Thyroid gland (tissue), 4 donors: ENCODE results near the gene SYTL3. TPM values are rescaled to one million over a fixed set of nuclear protein-coding genes. Genes with fewer than 3 reads are reported as not detected.

ENCODE experiments used
- DNase-seq, 2 donors: peaks; one replicate each; pipeline ENCODE4 v3.0.0-alpha.2; 2019
- H3K27ac ChIP-seq, 3 donors: fragments of 200-600 bp; sonication (generic); 1 replicate in 2 of 3; 2 replicates in 1 of 3; pipeline ENCODE4 v1.5.1; 2016 to 2019; ENCODE audit warnings: mild to moderate bottlenecking in 1 of 3, moderate library complexity in 1 of 3
- H3K27me3 ChIP-seq: fragments of 200-600 bp; sonication (generic); one replicate; pipeline ENCODE4 v1.5.1; 2019
- H3K36me3 ChIP-seq, 2 donors: fragments of 200-600 bp; sonication (generic); one replicate each; pipeline ENCODE4 v1.5.1; 2016 to 2019
- H3K4me1 ChIP-seq, 2 donors: fragments of 200-600 bp; sonication (generic); one replicate each; pipeline ENCODE4 v1.5.1; 2017 to 2019
- H3K4me3 ChIP-seq, 3 donors: fragments of 200-600 bp; sonication (generic); replicated peaks in 1 of 3; 1 replicate in 2 of 3; 2 replicates in 1 of 3; pipeline ENCODE4 v1.5.1; 2016; ENCODE audit warnings: mild to moderate bottlenecking in 1 of 3
- H3K9me3 ChIP-seq: fragments of 200-600 bp; sonication (generic); one replicate; pipeline ENCODE4 v1.5.1; 2017
- CTCF ChIP-seq, 6 experiments: fragments of 200-600 bp in 3 of 6; fragments of 450-650 bp in 3 of 6; sonication (generic) in 3 of 6; IDR thresholded peaks; one replicate each; pipeline ENCODE4 v1.5.1; 2016 to 2019; ENCODE audit warnings: antibody characterized with exemption in 6 of 6, mild to moderate bottlenecking in 2 of 6, inconsistent platforms in 1 of 6, moderate library complexity in 1 of 6
- POLR2A ChIP-seq, 2 donors: fragments of 450-650 bp; IDR thresholded peaks; one replicate each; pipeline ENCODE4 v1.6.1; 2017; ENCODE audit warnings: antibody characterized with exemption in 2 of 2, mild to moderate bottlenecking in 2 of 2, moderate library complexity in 1 of 2
- WGBS, 2 donors: methylation state at CpG; one replicate each; pipeline ENCODE4 v1.1.5; 2017; 5-methylcytosine and 5-hydroxymethylcytosine counted together
- intact Hi-C: fragments of 100-400 bp; cut with DNase I; formaldehyde crosslinking; loops from one replicate; pipeline ENCODE4 v1.15.1; 2023
- total RNA-seq, 4 donors: library from RNA; depleted of rRNA; stranded (reverse); fragments of >200 nt; gene quantifications; one replicate each; pipeline ENCODE4 v1.2.3, GENCODE V29; 2016

SYTL3 gene
- total RNA-seq, 4 donors from 2014 or later, result 16.9 to 33.0 (median 24.4) TPM

GRCh38 chr6:158606935-158607334 lies 42.9 kb upstream of the SYTL3 start:
- Histone ChIP-seq H3K27me3 (no peaks in the 10 kb centered on the region), H3K4me1 (peaks cover 0 to 10% of the 10 kb centered on the region in 2 donors), H3K27ac (no peak overlapping the region), H3K4me3 (no peak overlapping the region), H3K9me3 (no peaks in the 10 kb centered on the region), H3K36me3 (peaks cover 0 to 12% of the 10 kb centered on the region in 2 donors)
- TF ChIP-seq CTCF (IDR thresholded peaks at IDR 0.05), result no peak
- no peak for DNase-seq
- intact Hi-C loops, result loop anchor here (5.0 kb wide), 1 partner anchor 385 kb away; no protein-coding TSS in a partner anchor
- 95 to 99% methylated on average over 7 of the region's 7 CpGs for WGBS, 2 donors

GRCh38 chr6:158607411-158608170 lies 42.3 kb upstream of the SYTL3 start:
- TF ChIP-seq POLR2A (IDR thresholded peaks at IDR 0.05) (no peak), CTCF (IDR thresholded peaks at IDR 0.05) (no peak)

GRCh38 chr6:158608221-158608620 lies 41.6 kb upstream of the SYTL3 start:
- intact Hi-C loops, result loop anchor here (5.0 kb wide), 1 partner anchor 386 kb away; no protein-coding TSS in a partner anchor

More at GRCh38 chr6:158607411-158608170, 42.3 kb upstream of the SYTL3 start:
- 90 to 95% methylated on average over 11 to 14 of the region's 14 CpGs for WGBS, 2 donors
- intact Hi-C loops, result loop anchor here (5.0 kb wide), 1 partner anchor 385 kb away; no protein-coding TSS in a partner anchor
- Histone ChIP-seq H3K36me3 (peaks cover 0 to 12% of the 10 kb centered on the region in 2 donors), H3K4me3 (no peak overlapping the region), H3K27me3 (no peaks in the 10 kb centered on the region), H3K4me1 (peaks cover 0 to 17% of the 10 kb centered on the region in 2 donors), H3K9me3 (no peaks in the 10 kb centered on the region), H3K27ac (no peak overlapping the region)
- no peak for DNase-seq

GRCh38 chr6:158609455-158610155 lies 40.2 kb upstream of the SYTL3 start:
- Histone ChIP-seq H3K27ac (no peak overlapping the region), H3K4me3 (no peak overlapping the region), H3K27me3 (no peaks in the 10 kb centered on the region), H3K36me3 (peaks cover 0 to 12% of the 10 kb centered on the region in 2 donors), H3K4me1 (peaks cover 0 to 22% of the 10 kb centered on the region in 2 donors), H3K9me3 (no peaks in the 10 kb centered on the region)
- 91 to 93% methylated on average over 13 of the region's 13 CpGs for WGBS, 2 donors
- intact Hi-C loops, result loop anchor here (5.0 kb wide), 1 partner anchor 387 kb away; no protein-coding TSS in a partner anchor
- no peak for DNase-seq
- no peak for TF ChIP-seq POLR2A (IDR thresholded peaks at IDR 0.05)
- TF ChIP-seq CTCF (IDR thresholded peaks at IDR 0.05), result no peak

More at GRCh38 chr6:158608221-158608620, 41.6 kb upstream of the SYTL3 start:
- DNase-seq, result no peak
- peaks cover 0 to 12% of the 10 kb centered on the region in 2 donors for H3K36me3 ChIP-seq
- H3K27ac ChIP-seq, result no peak overlapping the region
- H3K9me3 ChIP-seq, result no peaks in the 10 kb centered on the region
- TF ChIP-seq POLR2A (IDR thresholded peaks at IDR 0.05), result no peak
- no peak for TF ChIP-seq CTCF (IDR thresholded peaks at IDR 0.05)
- peaks cover 0 to 19% of the 10 kb centered on the region in 2 donors for H3K4me1 ChIP-seq
- H3K4me3 ChIP-seq, result no peak overlapping the region
- WGBS, 2 donors, result 92 to 97% methylated on average over 11 to 12 of the region's 12 CpGs
- no peaks in the 10 kb centered on the region for H3K27me3 ChIP-seq
